Measurements from ENCODE around the gene CPNE5. TPM values are rescaled to one million over a fixed set of nuclear protein-coding genes. Genes with fewer than 3 reads are reported as not detected.
A peak's percentile ranks its signal among the peaks of the same experiment; 100 is the strongest.

The CPNE5 gene
- total RNA-seq, 2 experiments from 2014 or later = 0.69 to 1.2 TPM

DNA sequence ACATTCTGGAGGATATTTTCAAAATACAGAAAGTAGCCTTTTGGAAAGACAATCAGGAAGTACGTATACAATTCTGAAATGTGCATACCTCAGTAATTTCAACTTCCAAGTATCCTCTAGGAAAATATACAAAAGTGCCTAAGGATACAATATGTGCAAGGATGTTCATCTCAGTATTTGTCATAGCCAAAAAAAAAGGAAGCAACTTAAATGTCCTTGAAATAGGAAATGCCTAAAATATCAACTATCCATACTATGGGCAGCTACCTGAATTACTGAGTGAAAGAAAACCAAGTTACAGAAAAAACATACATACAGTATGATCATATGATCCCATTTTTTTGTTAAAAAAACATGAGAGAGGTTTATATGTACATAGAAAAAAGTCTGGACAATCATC is 33.9 kb upstream of the CPNE5 start:
- no peak for ATAC-seq
- CTCF ChIA-PET = interaction anchor here (1.1 to 6.1 kb wide), 16 partner anchors 11 to 249 kb away, joined by 3 to 99 read pairs (median 4); partner anchors contain the start of genes C6orf89 and PI16
- POLR2A ChIA-PET = interaction anchor here (0.6 to 3.4 kb wide), 11 partner anchors 10 to 263 kb away, joined by 3 to 25 read pairs (median 6); partner anchors contain the start of gene C6orf89
- Mint-ChIP-seq H3K4me1 (ENCODE audit: low read depth) (peaks cover 50% of the 10 kb centered on the region), H3K9me3 (no peaks in the 10 kb centered on the region), H3K27me3 (peaks cover 3% of the 10 kb centered on the region), H3K4me3 (peak overlapping the region; percentile 99), H3K27ac (no peak overlapping the region), H3K36me3 (ENCODE audit: low read depth) (peaks cover 48% of the 10 kb centered on the region)
- intact Hi-C loops (cut with micrococcal nuclease) = no loop called here
- no peak for DNase-seq
- TF ChIP-seq, protein P1, sequence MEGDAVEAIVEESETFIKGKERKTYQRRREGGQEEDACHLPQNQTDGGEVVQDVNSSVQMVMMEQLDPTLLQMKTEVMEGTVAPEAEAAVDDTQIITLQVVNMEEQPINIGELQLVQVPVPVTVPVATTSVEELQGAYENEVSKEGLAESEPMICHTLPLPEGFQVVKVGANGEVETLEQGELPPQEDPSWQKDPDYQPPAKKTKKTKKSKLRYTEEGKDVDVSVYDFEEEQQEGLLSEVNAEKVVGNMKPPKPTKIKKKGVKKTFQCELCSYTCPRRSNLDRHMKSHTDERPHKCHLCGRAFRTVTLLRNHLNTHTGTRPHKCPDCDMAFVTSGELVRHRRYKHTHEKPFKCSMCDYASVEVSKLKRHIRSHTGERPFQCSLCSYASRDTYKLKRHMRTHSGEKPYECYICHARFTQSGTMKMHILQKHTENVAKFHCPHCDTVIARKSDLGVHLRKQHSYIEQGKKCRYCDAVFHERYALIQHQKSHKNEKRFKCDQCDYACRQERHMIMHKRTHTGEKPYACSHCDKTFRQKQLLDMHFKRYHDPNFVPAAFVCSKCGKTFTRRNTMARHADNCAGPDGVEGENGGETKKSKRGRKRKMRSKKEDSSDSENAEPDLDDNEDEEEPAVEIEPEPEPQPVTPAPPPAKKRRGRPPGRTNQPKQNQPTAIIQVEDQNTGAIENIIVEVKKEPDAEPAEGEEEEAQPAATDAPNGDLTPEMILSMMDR (IDR thresholded peaks at IDR 0.05) = peak; percentile 10

DNA sequence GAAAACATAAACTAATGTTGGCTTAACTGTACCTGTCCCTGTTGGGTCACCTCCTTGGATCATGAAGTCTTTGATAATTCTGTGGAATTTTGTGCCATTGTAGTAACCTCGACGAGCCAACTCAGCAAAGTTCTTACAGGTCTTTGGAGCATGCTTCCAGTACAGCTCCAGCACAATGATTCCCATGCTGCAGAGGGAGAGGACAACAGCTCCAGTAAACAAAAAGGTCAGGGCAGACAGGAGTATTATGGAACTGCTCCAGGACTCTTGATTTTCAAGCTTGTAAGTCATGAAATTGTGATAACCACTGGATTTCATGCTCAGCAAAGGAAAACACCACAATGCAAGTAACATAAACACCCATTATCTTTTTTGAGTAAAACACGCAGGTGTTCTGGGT is 32.4 kb upstream of the CPNE5 start:
- Mint-ChIP-seq H3K27me3 (peaks cover 3% of the 10 kb centered on the region), H3K9me3 (no peaks in the 10 kb centered on the region), H3K4me3 (no peak overlapping the region), H3K4me1 (ENCODE audit: low read depth) (peaks cover 63% of the 10 kb centered on the region), H3K27ac (no peak overlapping the region), H3K36me3 (ENCODE audit: low read depth) (peaks cover 58% of the 10 kb centered on the region)
- no peak for DNase-seq
- POLR2A ChIA-PET = interaction anchor here (0.7 to 2.0 kb wide), 4 partner anchors 11 to 449 kb away, joined by 3 to 7 read pairs (median 3); partner anchors contain the start of genes C6orf89 and MTCH1
- intact Hi-C loops (cut with micrococcal nuclease) = no loop called here
- TF ChIP-seq, protein P1 (IDR thresholded peaks at IDR 0.05) = no peak
- no peak for ATAC-seq
- CTCF ChIA-PET = interaction anchor here (1.0 to 6.1 kb wide), 8 partner anchors 12 to 289 kb away, joined by 3 to 99 read pairs (median 26); partner anchors contain the start of gene C6orf89

DNA sequence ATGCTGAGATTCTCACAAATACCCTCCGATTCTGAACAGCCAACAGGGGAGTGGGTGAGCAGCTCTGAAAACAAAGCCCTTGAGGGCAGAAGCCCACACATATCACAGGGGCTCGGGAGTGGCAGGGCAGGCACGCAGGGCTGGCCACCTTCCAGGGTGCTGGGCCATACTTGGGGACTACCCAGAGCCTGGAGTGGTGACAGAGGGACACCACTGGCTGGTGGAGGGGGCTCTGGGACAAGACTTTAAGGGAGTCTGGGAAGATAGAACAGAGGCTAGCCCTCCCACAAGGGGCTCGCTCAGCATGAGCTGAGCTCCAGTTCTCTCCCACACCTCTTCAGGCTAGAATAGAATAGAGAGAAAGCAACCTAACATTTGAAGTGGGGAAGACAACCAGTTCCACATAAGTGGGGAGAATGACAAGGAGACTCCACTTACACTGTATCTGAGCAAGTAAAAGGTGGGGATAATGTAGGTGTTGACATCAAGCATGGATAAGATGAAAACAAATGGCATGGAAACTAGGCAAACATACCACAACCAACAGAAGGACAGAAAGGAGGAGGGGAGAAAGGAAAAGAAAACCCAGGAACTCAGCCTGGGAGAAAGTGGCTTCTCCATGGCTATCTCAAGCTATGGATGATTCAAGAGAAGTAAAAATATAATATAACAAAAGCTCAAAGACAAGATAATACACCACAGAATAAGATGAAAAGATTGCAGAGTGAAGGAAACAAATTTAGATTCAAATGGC is 28.4 kb upstream of the CPNE5 start:
- ATAC-seq (no peak), DNase-seq (no peak)
- H3K27ac Mint-ChIP-seq = no peak overlapping the region
- H3K27me3 Mint-ChIP-seq = no peaks in the 10 kb centered on the region
- no peak overlapping the region for H3K4me3 Mint-ChIP-seq
- TF ChIP-seq, protein P1 (IDR thresholded peaks at IDR 0.05) = no peak
- intact Hi-C loops (cut with micrococcal nuclease) = no loop called here
- CTCF ChIA-PET = interaction anchor here (1.1 kb wide), 2 partner anchors 16 to 150 kb away, joined by 3 to 6 read pairs; no protein-coding TSS in a partner anchor
- POLR2A ChIA-PET = no interaction called here
- H3K36me3 Mint-ChIP-seq (ENCODE audit: low read depth) = peaks cover 71% of the 10 kb centered on the region
- H3K4me1 Mint-ChIP-seq (ENCODE audit: low read depth) = peaks cover 65% of the 10 kb centered on the region
- no peaks in the 10 kb centered on the region for H3K9me3 Mint-ChIP-seq

DNA sequence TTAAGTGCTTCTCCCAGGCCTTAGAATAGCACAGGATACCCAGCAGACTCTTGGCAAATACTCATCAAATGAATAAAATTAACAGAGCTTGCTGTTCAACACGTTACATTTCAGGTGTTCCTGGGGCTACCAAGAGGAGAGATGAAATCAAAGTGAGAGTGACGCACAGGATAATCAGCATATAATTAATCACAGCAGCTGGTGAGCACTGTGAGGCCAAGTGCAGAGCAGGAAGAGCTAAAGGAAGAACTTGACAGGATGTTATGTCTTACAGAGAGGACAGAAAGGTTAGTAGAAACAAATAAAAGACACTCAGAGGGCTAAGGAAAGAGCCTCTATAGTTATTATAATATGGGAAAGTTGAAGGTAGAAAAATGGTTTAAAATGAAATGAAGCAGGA is 26.6 kb upstream of the CPNE5 start:
- H3K36me3 Mint-ChIP-seq (ENCODE audit: low read depth) = peaks cover 63% of the 10 kb centered on the region
- DNase-seq = no peak
- intact Hi-C loops (cut with micrococcal nuclease) = no loop called here
- H3K4me1 Mint-ChIP-seq (ENCODE audit: low read depth) = peaks cover 52% of the 10 kb centered on the region
- peak overlapping the region; percentile 44 for H3K27ac Mint-ChIP-seq
- no peak overlapping the region for H3K4me3 Mint-ChIP-seq
- H3K27me3 Mint-ChIP-seq = no peaks in the 10 kb centered on the region
- ChIA-PET CTCF (interaction anchor here (1.1 to 1.6 kb wide), 3 partner anchors 15 to 152 kb away, joined by 4 to 5 read pairs (median 4); partner anchors contain the start of gene C6orf89), POLR2A (interaction anchor here (0.7 to 2.9 kb wide), 2 partner anchors 14 to 34 kb away, joined by 3 to 12 read pairs; no protein-coding TSS in a partner anchor)
- no peaks in the 10 kb centered on the region for H3K9me3 Mint-ChIP-seq
- TF ChIP-seq, protein P1 (IDR thresholded peaks at IDR 0.05) = no peak
- no peak for ATAC-seq
